Inflammatory macrophage treated with lipopolysaccharide for 4 hours (primary cell): Measurements from ENCODE around the gene PRRX2.

ENCODE experiments used
- DNase-seq: peaks from one replicate; pipeline ENCODE4 v3.0.0-alpha.2; 2020

PRRX2 gene

DNA sequence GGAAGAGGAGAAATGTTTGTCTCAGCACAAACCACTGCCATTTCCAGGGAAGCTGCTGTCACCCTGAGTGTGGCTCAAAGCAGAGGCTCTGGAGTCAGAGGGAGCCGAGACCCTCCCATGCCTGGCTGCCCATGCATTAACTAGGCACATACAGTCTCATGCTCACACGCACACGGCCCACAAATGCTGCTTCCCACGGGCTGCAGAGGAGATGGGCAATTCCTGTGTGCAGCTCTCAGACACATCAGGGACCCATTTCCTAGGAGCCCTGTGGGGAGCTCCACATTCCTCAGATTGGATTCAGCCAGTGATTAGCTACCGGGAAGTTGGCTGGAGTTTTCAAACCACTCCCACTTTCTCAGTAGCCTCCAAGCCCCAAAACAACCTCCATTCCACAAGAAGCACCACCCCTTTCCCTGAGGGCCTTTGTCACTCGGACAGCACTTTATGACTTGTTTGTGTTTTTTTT, 96.5 kb downstream of the PRRX2 start:
- no peak for DNase-seq

DNA sequence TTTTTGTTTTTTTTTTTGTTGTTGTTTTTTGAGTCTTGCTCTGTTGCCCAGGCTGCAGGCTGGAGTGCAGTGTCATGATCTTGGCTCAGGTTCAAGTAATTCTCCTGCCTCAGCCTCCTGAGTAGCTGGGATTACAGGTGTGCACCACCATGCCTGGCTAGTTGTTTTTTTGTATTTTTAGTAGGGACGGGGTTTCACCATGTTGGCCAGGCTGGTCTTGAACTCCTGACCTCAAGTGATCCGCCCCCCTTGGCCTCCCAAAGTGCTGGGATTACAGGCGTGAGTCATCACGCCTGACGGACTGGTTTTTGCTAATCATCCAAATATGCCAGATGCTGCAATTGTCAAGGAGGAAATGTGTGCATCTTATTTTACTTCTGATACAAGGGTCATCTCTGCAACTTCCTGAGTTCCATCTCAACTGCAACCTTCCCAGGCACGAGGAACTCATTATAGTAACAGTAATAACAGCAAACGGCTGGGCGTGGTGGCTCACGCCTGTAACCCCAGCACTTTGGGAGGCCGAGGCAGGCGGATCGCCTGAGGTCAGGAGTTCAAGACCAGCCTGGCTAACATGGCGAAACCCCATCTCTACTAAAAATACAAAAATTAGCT, 97.0 kb downstream of the PRRX2 start:
- DNase-seq = peak; percentile 95

DNA sequence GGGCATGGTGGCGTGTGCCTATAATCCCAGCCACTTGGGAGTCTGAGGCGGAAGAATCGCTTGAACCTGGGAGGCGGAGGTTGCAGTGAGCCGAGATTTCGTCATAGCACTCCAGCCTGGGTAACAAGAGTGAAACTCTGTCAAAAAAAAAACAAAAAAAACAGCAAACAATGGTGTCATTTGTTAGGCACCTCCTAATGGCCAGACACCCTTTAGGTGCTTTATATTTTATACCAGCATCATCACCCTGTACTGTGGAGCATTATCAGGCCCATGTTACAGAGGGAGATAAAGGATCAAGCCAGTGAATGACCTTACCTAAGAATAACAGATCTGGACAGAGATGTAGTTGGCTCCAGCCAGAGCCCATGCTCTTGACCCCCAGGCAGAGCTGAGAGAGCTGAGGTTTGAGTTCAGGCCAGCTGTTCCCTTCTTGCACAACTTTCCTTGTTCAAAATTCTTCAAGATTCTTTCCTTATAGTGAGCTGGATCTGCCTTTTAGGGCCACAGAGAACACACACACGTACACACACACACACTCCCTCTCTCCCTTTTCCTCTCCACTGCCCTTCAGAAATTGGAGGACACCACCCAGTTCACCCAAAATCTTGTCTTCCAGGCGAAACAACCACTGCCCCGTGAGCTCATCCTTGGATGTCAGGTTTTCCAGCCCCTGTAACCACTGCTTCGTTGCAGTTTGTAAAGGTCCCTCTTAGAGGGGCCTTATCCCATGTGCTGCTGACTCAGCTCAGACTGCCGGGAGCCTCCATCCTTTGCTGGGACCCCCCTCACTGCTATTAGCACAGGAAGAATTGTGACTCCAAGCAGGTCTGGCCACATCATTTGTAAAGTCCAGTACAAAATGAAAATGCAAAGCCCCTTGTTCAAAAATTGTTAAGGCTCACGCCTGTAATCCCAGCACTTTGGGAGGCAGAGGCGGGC, 97.8 kb downstream of the PRRX2 start:
- DNase-seq = peak; percentile 59

DNA sequence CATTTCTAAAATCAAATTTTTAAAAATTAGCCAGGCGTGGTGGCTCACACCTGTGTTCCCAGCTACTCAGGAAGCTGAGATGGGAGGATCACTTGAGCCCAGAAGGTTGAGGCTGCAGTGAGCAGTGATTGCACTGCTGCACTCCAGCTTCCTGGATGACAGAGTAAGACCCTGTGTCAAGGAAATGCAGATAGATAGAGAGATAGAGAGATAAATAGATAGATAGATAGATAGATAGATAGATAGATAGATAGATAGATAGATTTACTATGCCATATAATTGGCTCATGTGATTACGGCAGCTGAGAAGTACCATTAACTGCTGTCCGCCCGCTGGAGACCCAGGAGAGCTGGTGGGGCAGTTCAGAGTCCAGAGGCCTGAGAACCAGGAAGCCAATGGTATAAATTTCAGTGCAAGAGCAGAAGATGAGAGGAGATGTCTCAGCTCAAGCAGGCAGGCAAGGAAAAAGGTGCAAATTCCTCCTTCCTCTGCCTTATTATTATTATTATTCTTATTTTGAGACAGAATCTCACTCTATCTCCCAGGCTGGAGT, 100.4 kb downstream of the PRRX2 start:
- no peak for DNase-seq

DNA sequence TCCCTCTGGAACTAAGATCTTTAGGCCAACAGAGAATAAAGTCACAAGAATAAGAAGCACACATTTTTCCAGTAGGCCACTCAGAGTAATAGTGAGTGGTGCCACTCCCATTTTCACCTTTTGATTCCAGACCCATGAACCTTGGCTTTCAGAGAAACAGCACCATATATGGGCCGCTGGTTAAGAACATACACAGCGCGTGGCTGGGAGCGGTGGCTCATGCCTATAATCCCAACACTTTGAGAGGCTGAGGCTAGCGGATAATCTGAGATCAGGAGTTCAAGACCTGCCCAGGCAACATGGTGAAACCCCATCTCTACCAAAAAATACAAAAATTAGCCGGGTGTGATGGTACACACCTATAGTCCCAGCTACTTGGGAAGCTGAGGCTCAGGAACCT, 103.0 kb downstream of the PRRX2 start:
- no peak for DNase-seq

DNA sequence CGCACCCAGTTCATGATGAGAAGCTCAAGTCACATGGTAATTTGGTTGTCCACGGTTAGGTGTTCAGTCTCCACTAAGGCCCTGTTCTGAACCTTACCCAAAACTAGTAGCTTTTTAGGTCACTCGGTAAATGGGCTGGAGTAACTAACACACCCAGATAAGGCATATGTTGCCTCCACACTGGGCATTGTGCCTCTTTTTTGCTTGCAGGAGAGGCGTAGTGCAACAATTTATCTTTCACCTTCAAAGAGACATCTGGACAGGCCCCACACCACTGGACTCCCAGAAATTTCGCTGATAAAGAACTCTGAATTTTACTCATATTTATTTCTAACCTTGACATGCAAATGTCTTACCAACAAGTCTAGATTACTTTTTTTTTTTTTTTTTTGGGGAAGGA, 104.2 kb downstream of the PRRX2 start:
- no peak for DNase-seq

DNA sequence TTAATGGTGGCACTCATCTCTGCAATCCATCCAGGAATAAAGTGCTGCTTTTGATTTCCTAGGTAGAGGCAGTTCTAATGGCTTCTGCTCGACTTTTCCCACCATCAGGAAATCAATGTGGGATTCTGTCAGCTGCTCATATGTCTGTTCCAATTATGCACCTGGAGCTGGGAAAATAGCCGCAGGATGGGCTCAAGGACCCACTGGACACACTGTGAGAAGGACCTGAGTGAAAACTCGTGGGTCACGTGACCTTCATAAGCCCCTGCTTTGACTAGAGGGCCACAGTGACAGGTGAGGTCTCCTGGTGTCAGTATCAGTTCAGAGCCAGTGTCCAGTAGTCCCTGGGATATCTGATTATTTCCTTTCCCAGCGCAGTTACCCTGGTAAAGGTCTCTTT, 105.3 kb downstream of the PRRX2 start:
- DNase-seq = no peak
